Stimulated activated memory B cell treated with anti-CD40 and anti-IgM and Interleukin-4, amounts not matched to agents 10 μg/mL and 1 μg/mL and 100 μg/mL, for 72 hours (primary cell): ENCODE measurements around the gene LCE1D.

Experiments used
- ATAC-seq: fragments of 150-1000 bp; cut with Tn5 transposase; 2 replicates; pipeline ENCODE4 v1.10.0; 2021
- H3K27ac Mint-ChIP-seq: one replicate; pipeline ENCODE4 v1.8.0; 2022; ENCODE audit warnings: mild to moderate bottlenecking, mixed read lengths
- H3K27me3 Mint-ChIP-seq: one replicate; pipeline ENCODE4 v1.8.0; 2022; ENCODE audit warnings: mixed read lengths
- H3K36me3 Mint-ChIP-seq: one replicate; pipeline ENCODE4 v1.8.0; 2022; ENCODE audit warnings: mixed read lengths
- H3K4me1 Mint-ChIP-seq: one replicate; pipeline ENCODE4 v1.8.0; 2022; ENCODE audit warnings: mixed read lengths
- H3K4me3 Mint-ChIP-seq: one replicate; pipeline ENCODE4 v1.8.0; 2022; ENCODE audit warnings: mild to moderate bottlenecking, moderate library complexity, mixed read lengths
- H3K9me3 Mint-ChIP-seq: one replicate; pipeline ENCODE4 v1.8.0; 2022; ENCODE audit warnings: mixed read lengths

The LCE1D gene

DNA sequence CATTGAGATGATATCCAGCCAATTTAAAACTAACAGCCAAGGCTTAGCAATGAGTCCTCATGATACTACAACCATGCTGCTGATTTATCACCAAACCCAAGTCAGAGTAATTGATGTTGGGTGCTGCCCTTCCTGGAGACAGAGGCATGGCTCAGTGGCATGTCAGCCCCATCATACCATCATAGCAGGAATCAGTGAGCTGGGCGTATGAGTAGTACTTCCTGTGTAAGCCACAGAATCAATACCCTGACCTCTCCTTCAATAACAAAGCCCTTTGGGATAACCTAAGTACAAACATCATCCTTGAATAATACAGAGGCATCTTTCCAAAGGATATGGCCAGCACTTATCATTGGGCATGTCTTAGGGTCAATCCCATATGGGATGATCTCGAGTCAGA lies 13.4 kb upstream of the LCE1D start:
- ATAC-seq = no peak
- Mint-ChIP-seq H3K27ac (no peak overlapping the region), H3K36me3 (no peaks in the 10 kb centered on the region), H3K9me3 (no peaks in the 10 kb centered on the region), H3K4me1 (no peaks in the 10 kb centered on the region), H3K27me3 (peaks cover 61% of the 10 kb centered on the region), H3K4me3 (no peak overlapping the region)

DNA sequence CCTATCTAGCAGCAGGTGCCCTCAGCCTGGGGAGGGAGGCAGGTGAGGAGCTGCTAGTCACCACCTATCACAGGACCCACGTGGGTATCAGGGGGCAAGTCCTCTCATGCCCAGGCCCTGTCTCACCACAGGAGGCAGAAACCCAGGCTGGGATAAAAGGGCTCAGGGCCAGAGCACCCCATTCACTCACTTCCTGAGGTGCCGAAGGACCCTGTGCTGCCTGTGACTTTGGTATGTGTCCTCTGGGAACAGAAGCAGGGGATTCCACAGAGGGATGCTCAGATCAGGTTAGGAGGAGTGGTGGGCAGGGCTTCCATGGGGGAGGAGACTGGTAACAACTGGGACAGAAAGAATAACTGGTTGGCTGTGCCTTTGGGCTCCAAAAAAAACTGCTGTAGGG lies 10.4 kb upstream of the LCE1D start, which contains the start of gene LCE1E:
Gene LCE1E, plus strand, starts transcription at position 181 of the 400 bp plus-strand sequence. CDS start 1,043 bp downstream, outside the sequence.
- Mint-ChIP-seq H3K9me3 (no peaks in the 10 kb centered on the region), H3K27me3 (peaks cover 44% of the 10 kb centered on the region), H3K36me3 (no peaks in the 10 kb centered on the region), H3K27ac (no peak within 1 kb of the TSS), H3K4me3 (no peak within 1 kb of the TSS), H3K4me1 (no peaks in the 10 kb centered on the region)
- peak; percentile 41 for ATAC-seq

GRCh38 chr1:152795686-152796085 lies 835 bp upstream of the LCE1D start:
- H3K27me3 Mint-ChIP-seq = peaks cover 24% of the 10 kb centered on the region
- no peak overlapping the region for H3K27ac Mint-ChIP-seq
- H3K9me3 Mint-ChIP-seq = no peaks in the 10 kb centered on the region
- no peaks in the 10 kb centered on the region for H3K36me3 Mint-ChIP-seq
- no peak for ATAC-seq
- no peak overlapping the region for H3K4me3 Mint-ChIP-seq
- H3K4me1 Mint-ChIP-seq = no peaks in the 10 kb centered on the region

DNA sequence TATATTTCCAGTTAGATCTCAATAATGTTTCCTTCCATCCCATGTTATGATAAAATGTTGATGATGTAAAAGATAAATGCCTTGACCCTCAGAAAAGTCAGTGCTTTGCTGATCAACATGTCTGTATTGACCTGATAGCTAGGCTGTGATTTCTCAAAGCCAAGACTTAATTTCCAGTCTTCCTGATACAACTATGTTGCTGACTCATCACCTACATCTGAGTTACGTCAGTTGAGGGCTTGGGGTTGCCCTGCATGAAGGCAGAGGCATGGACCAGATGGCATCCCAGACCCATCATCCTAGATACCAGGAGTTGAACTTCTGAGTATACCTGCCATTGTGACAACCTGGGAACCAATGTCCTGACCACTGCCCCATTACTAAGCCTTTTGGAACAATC lies 4.8 kb downstream of the LCE1D start:
- Mint-ChIP-seq H3K36me3 (no peaks in the 10 kb centered on the region), H3K27ac (no peak overlapping the region), H3K27me3 (peaks cover 33% of the 10 kb centered on the region), H3K9me3 (no peaks in the 10 kb centered on the region), H3K4me3 (no peak overlapping the region), H3K4me1 (no peaks in the 10 kb centered on the region)
- no peak for ATAC-seq

DNA sequence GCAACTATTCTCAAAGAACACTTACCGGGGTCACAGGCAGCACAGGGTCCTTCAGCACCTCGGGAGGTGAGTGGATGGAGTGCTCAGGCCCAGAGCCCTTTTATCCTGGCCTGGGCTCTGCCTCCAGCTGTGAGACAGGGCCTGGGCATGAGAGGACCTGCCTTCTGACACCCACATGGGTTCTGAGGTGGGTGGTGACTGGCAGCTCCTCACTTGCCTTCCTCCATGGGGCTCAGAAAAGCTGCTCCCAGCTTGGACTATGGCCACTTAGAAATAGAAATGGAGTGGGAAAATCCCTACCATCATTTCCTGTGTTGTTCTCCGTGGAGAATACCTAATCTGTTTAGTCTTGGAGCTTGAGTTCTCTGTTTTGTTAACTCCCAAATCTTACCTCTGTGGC lies 10.1 kb downstream of the LCE1D start, which contains the start of gene LCE1C:
Gene LCE1C, minus strand, starts transcription at position 76 of the 400 bp plus-strand sequence. CDS start 1,173 bp downstream, outside the sequence.
- H3K9me3 Mint-ChIP-seq = no peaks in the 10 kb centered on the region
- no peak within 1 kb of the TSS for H3K27ac Mint-ChIP-seq
- no peak within 1 kb of the TSS for H3K4me3 Mint-ChIP-seq
- no peaks in the 10 kb centered on the region for H3K36me3 Mint-ChIP-seq
- ATAC-seq = no peak
- no peaks in the 10 kb centered on the region for H3K4me1 Mint-ChIP-seq
- peaks cover 17% of the 10 kb centered on the region for H3K27me3 Mint-ChIP-seq

DNA sequence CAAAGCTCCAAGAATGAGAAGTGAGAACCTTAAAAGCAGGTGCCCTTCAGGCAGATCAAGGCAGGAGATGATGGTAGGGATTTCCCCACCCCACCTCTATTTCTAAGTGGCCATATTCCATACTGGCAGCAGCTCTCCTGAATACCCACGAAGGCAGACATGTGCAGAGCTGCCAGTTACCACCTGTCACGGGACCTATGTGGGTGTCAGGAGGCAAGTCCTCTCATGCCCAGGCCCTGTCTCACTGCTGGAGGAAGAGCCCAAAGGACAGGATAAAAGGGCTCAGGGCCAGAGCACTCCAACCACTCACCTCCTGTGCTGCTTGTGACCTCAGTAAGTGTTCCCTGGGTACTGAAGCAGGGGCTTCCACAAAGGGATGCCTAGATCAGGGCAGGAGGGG lies 14.5 kb downstream of the LCE1D start:
- Mint-ChIP-seq H3K9me3 (no peaks in the 10 kb centered on the region), H3K27ac (no peak overlapping the region), H3K4me3 (no peak overlapping the region), H3K27me3 (peaks cover 20% of the 10 kb centered on the region), H3K36me3 (no peaks in the 10 kb centered on the region), H3K4me1 (no peaks in the 10 kb centered on the region)
- ATAC-seq = peak; percentile 50

- no peak within 1 kb of the TSS for H3K4me3 Mint-ChIP-seq
Measured at GRCh38 chr1:152811671-152812070, 15.2 kb downstream of the LCE1D start, which contains the start of gene LCE1B. Gene LCE1B, plus strand, starts transcription at chr1:152811971. Its CDS starts 476 bp downstream, at chr1:152812447.

GRCh38 chr1:152817309-152817708 lies 20.8 kb downstream of the LCE1D start:
- H3K4me3 Mint-ChIP-seq = no peak overlapping the region
- ATAC-seq = no peak
- no peaks in the 10 kb centered on the region for H3K36me3 Mint-ChIP-seq
- H3K27me3 Mint-ChIP-seq = peaks cover 11% of the 10 kb centered on the region
- H3K4me1 Mint-ChIP-seq = peaks cover 6% of the 10 kb centered on the region
- H3K27ac Mint-ChIP-seq = no peak overlapping the region
- H3K9me3 Mint-ChIP-seq = no peaks in the 10 kb centered on the region

More at GRCh38 chr1:152811671-152812070, 15.2 kb downstream of the LCE1D start, which contains the start of gene LCE1B:
- Mint-ChIP-seq H3K9me3 (no peaks in the 10 kb centered on the region), H3K36me3 (no peaks in the 10 kb centered on the region), H3K27ac (no peak within 1 kb of the TSS), H3K4me1 (no peaks in the 10 kb centered on the region), H3K27me3 (peaks cover 17% of the 10 kb centered on the region)
- ATAC-seq = no peak

DNA sequence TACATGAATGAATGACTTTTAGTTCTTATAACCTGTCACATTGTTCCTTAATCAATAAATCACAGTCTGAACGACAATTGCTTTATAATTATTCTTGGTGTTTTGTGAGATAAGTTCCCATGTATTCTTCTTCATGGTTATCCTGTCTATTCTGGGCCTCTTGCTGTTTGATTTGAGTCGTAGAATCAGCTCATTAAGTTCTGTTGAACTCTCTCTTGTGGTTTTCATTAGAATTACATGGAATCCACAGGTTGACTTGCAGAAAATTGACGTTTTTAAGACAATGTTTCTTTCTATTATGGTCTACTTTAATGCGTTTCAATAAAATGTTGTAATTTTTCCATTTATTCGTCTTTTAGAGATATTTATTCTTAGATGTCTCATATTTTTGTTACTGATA lies 26.8 kb downstream of the LCE1D start:
- Mint-ChIP-seq H3K27ac (no peak overlapping the region), H3K4me3 (no peak overlapping the region), H3K27me3 (peaks cover 24% of the 10 kb centered on the region), H3K9me3 (no peaks in the 10 kb centered on the region), H3K4me1 (peaks cover 6% of the 10 kb centered on the region), H3K36me3 (no peaks in the 10 kb centered on the region)
- no peak for ATAC-seq

GRCh38 chr1:152824964-152825363 lies 28.4 kb downstream of the LCE1D start:
- peaks cover 2% of the 10 kb centered on the region for H3K9me3 Mint-ChIP-seq

DNA sequence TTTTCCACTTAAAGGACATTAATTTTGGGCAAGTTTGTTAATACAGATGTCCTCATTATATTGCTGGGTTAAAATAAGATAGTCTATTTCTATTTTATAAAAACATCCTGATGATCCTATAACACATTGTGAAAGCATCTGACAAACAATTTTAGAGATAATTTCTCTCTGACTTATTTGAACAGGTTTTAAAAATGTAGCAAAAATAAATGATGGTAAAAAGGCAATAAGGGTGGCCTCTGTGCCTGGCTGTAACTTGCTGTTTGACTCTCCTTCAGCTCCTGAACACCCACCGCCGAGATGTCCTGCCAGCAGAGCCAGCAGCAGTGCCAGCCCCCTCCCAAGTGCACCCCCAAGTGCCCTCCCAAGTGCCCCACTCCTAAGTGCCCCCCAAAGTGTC lies 30.7 kb downstream of the LCE1D start, which contains the start of gene LCE1A:
Gene LCE1A, plus strand, starts transcription at position 301 of the 400 bp plus-strand sequence. Its CDS starts 0 bp downstream, at position 301.
- Mint-ChIP-seq H3K9me3 (peaks cover 4% of the 10 kb centered on the region), H3K27ac (no peak within 1 kb of the TSS), H3K36me3 (no peaks in the 10 kb centered on the region), H3K4me1 (no peaks in the 10 kb centered on the region), H3K27me3 (peaks cover 54% of the 10 kb centered on the region), H3K4me3 (no peak within 1 kb of the TSS)
- no peak for ATAC-seq

More at GRCh38 chr1:152824964-152825363, 28.4 kb downstream of the LCE1D start:
- Mint-ChIP-seq H3K4me1 (peaks cover 6% of the 10 kb centered on the region), H3K27ac (no peak overlapping the region), H3K4me3 (no peak overlapping the region), H3K27me3 (peaks cover 41% of the 10 kb centered on the region), H3K36me3 (no peaks in the 10 kb centered on the region)
- ATAC-seq = no peak

GRCh38 chr1:152836870-152837269 lies 40.3 kb downstream of the LCE1D start:
- ATAC-seq = no peak
- Mint-ChIP-seq H3K27me3 (peaks cover 12% of the 10 kb centered on the region), H3K4me1 (no peaks in the 10 kb centered on the region), H3K9me3 (no peaks in the 10 kb centered on the region), H3K27ac (no peak overlapping the region), H3K4me3 (no peak overlapping the region), H3K36me3 (no peaks in the 10 kb centered on the region)

DNA sequence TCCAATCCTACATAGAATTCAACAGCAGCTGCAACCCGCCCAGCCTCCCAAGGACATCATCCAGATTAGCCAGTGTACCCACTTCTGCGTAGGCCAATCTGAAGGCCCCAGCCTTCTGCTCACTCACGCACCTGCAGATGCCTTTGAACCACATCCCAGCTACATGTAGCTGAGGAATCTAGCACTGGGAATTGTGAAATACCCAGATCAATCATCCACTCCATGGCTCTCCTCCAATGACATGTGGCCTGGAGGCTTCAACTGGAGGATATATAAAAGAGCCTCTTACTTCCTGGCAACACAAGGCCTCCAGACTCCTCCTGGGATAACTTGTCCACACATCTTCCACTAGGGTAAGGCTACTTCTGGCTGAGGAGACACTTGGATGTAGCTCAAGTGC lies 46.0 kb downstream of the LCE1D start, which contains the start of gene LCE6A:
Gene LCE6A, plus strand, starts transcription at position 301 of the 400 bp plus-strand sequence. CDS start 665 bp downstream, outside the sequence.
- H3K9me3 Mint-ChIP-seq = no peaks in the 10 kb centered on the region

More for the DNA sequence above, 46.0 kb downstream of the LCE1D start, which contains the start of gene LCE6A:
- H3K27me3 Mint-ChIP-seq = peaks cover 29% of the 10 kb centered on the region
- no peak within 1 kb of the TSS for H3K4me3 Mint-ChIP-seq
- H3K27ac Mint-ChIP-seq = no peak within 1 kb of the TSS
- ATAC-seq = no peak
- H3K4me1 Mint-ChIP-seq = no peaks in the 10 kb centered on the region
- H3K36me3 Mint-ChIP-seq = no peaks in the 10 kb centered on the region
